Hepatocyte (in vitro differentiated cells): ENCODE results near the gene PTPRM.

Experiments used
- CTCF ChIP-seq: fragments of 200-600 bp; sonication (generic); IDR thresholded peaks from 2 replicates; pipeline ENCODE4 v1.5.1; 2016; ENCODE audit warnings: antibody characterized with exemption, mild to moderate bottlenecking; ENCODE audit not compliant: poor library complexity
- EZH2 ChIP-seq: fragments of 200-600 bp; sonication (generic); IDR thresholded peaks from 2 replicates; pipeline ENCODE4 v1.6.1; 2016; ENCODE audit warnings: antibody characterized with exemption, mild to moderate bottlenecking, borderline replicate concordance
- EZH2phosphoT487 ChIP-seq: fragments of 200-600 bp; sonication (generic); IDR thresholded peaks from one replicate; pipeline ENCODE4 v1.6.1; 2018; ENCODE audit warnings: antibody characterized with exemption, mild to moderate bottlenecking, low read depth, moderate library complexity; ENCODE audit not compliant: unreplicated experiment, severe bottlenecking

GRCh38 chr18:8046441-8046840, 479.3 kb downstream of the PTPRM start:
- TF ChIP-seq CTCF (no peak), EZH2 (no peak), EZH2phosphoT487 (no peak)
